ENCODE data around the gene EPHB4. TPM values are rescaled to one million over a fixed set of nuclear protein-coding genes. Genes with fewer than 3 reads are reported as not detected.

The EPHB4 gene
- total and polyA plus RNA-seq, 2 of the 8 experiments (the other 6 are each of a cell fraction or from before 2014, with no cell fraction given) = 85.0 to 113 TPM

DNA sequence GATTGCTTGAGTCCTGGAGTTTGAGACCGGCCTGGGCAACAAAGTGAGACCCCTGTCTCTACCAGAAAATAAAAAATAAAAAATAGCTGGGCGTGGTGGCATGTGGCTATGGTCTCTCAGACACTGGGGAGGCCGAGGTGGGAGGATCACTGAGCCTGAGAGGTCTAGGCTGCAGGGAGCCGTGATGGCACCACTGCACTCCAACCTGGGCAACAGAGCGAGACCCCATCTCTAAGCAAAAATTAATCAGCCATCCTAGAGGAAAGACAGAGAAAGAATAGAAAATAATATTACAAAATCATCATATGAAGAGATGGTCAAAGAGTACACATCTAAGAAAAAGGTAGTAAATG, 4.9 kb upstream of the EPHB4 start:
- Histone ChIP-seq H3K79me2 (ENCODE audit: control insufficient read depth in 1 of 2, insufficient read depth in 2 of 2, low read length in 2 of 2) (no peaks in the 10 kb centered on the region), H3K14ac (ENCODE audit: insufficient read length) (no peak overlapping the region), H4K8ac (ENCODE audit: extremely low read depth, insufficient read depth, low read length) (no peak overlapping the region), H2AK5ac (ENCODE audit: low read depth, low read length) (no peak overlapping the region), H2BK5ac (ENCODE audit: low read depth, low read length) (no peak overlapping the region), H2BK12ac (ENCODE audit: low read depth, low read length) (no peak overlapping the region), H4K20me1 (replicated peaks in 1 of 2; ENCODE audit: control insufficient read depth in 1 of 2, insufficient read depth in 2 of 2, low read length in 2 of 2) (no peaks in the 10 kb centered on the region), H2BK20ac (ENCODE audit: low read length) (no peak overlapping the region), H3K79me1 (ENCODE audit: low read depth, low read length) (peaks cover 6% of the 10 kb centered on the region; the same call in 1 of the 2 replicates), H2BK15ac (ENCODE audit: low read length) (no peak overlapping the region), H3K4me2 (ENCODE audit: insufficient read depth in 1 of 2, low read depth in 2 of 2, low read length in 2 of 2) (no peak overlapping the region), H3K4me3 (ENCODE audit: extremely low read depth in 1 of 4, insufficient read depth in 2 of 4, low read depth in 3 of 4, low read length in 4 of 4) (no peak overlapping the region), H3K18ac (ENCODE audit: extremely low read depth, low read length) (no peak overlapping the region), H3K23ac (ENCODE audit: insufficient read length) (no peak overlapping the region), H3K36me3 (ENCODE audit: control insufficient read depth in 2 of 4, insufficient read depth in 4 of 4, low read length in 3 of 4) (no peaks in the 10 kb centered on the region), H3K56ac (replicated peaks; ENCODE audit: insufficient read length, low read depth, low read length) (no peak overlapping the region), H3K27ac (ENCODE audit: low read depth, low read length) (no peak overlapping the region), H2BK120ac (replicated peaks; ENCODE audit: low read depth, low read length) (no peak overlapping the region), H3K23me2 (ENCODE audit: low read depth, low read length) (peaks cover 6% of the 10 kb centered on the region), H4K91ac (replicated peaks; ENCODE audit: insufficient read length, low read length) (no peak overlapping the region), H3K9ac (replicated peaks in 1 of 4; ENCODE audit: extremely low read depth in 1 of 4, low read depth in 3 of 4, low read length in 3 of 4) (no peak overlapping the region), H4K5ac (ENCODE audit: insufficient read length, low read depth, low read length) (no peak overlapping the region), H3K4me1 (replicated peaks in 1 of 4; ENCODE audit: control insufficient read depth in 3 of 4, insufficient read depth in 4 of 4, low read length in 3 of 4) (peaks cover 3 to 12% (median 10%) of the 10 kb centered on the region in 4 experiments), H2AFZ (ENCODE audit: low read length) (no peak overlapping the region), H3K9me3 (ENCODE audit: insufficient read depth in 2 of 2, low read depth in 1 of 2, low read length in 1 of 2) (no peaks in the 10 kb centered on the region), H3K4ac (replicated peaks; ENCODE audit: insufficient read length, low read depth, low read length) (no peak overlapping the region), H3K27me3 (replicated peaks in 1 of 4; ENCODE audit: control insufficient read depth in 3 of 4, extremely low read depth in 1 of 4, insufficient read depth in 3 of 4, low read length in 3 of 4) (no peaks in the 10 kb centered on the region)
- 90% methylated on average over 5 of the region's 5 CpGs; no CpG with 5 or more reads in 1 of the 2 experiments for WGBS, 2 experiments (ENCODE audit: extremely low coverage in 1 of 2, insufficient coverage in 1 of 2, insufficient read length in 1 of 2, insufficient replicate concordance in 2 of 2, low coverage in 1 of 2, low lambda C conversion rate in 2 of 2, missing lambda C conversion rate in 1 of 2)
- no peak for FAIRE-seq
- no peak for DNase-seq (ENCODE audit: low read depth in 1 of 2, low spot score in 2 of 2)
- ChIA-PET CTCF (ENCODE audit: partially characterized antibody) (interaction anchor here (0.6 to 7.0 kb wide), 9 partner anchors 11 to 70 kb away, joined by 3 to 55 read pairs (median 4); partner anchors contain the start of gene SLC12A9), POLR2A (ENCODE audit: partially characterized antibody) (interaction anchor here (0.8 to 3.3 kb wide), 4 partner anchors 17 to 253 kb away, joined by 3 to 9 read pairs (median 3); partner anchors contain the start of genes SLC12A9 and SRRT)
- TF ChIP-seq, protein P1, sequence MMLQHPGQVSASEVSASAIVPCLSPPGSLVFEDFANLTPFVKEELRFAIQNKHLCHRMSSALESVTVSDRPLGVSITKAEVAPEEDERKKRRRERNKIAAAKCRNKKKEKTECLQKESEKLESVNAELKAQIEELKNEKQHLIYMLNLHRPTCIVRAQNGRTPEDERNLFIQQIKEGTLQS (IDR thresholded peaks at IDR 0.05; ENCODE audit: insufficient read depth, low read depth, low read length) = no peak
- TF ChIP-seq GTF2F1 (IDR thresholded peaks at IDR 0.05; ENCODE audit: borderline replicate concordance, low read depth, low read length) (no peak), EGR1 (IDR thresholded peaks at IDR 0.05; ENCODE audit: borderline replicate concordance, low read depth, low read length) (no peak), POU5F1 (IDR thresholded peaks at IDR 0.05; ENCODE audit: low read depth, low read length) (no peak), FOSL1 (IDR thresholded peaks at IDR 0.05; ENCODE audit: insufficient read depth, low read depth, low read length) (no peak), CHD1 (IDR thresholded peaks at IDR 0.05; ENCODE audit: low read depth, low read length) (no peak), SAP30 (IDR thresholded peaks at IDR 0.05; ENCODE audit: insufficient read depth, insufficient replicate concordance, low read length) (no peak), YY1 (IDR thresholded peaks at IDR 0.05; ENCODE audit: low read depth, low read length) (no peak), SIN3A (conservative IDR thresholded peaks at IDR 0.05 in 1 of 2, IDR thresholded peaks at IDR 0.05 in 1 of 2; ENCODE audit: low read depth in 1 of 2, low read length in 2 of 2) (no peak), BRCA1 (IDR thresholded peaks at IDR 0.05; ENCODE audit: low read depth, low read length) (no peak), RFX5 (IDR thresholded peaks at IDR 0.05; ENCODE audit: borderline replicate concordance, low read depth, low read length) (no peak), BACH1 (IDR thresholded peaks at IDR 0.05; ENCODE audit: low read length) (no peak), SP2 (IDR thresholded peaks at IDR 0.05; ENCODE audit: low read length) (no peak), CHD2 (IDR thresholded peaks at IDR 0.05; ENCODE audit: low read length) (no peak), SIRT6 (IDR thresholded peaks at IDR 0.05; ENCODE audit: low read length) (no peak)

Measured in H1 (cell line).